Adrenal gland (tissue), 5 donors: ENCODE results near the gene TNS1.

Experiments used
- CTCF ChIP-seq, 6 experiments: fragments of 450-650 bp in 4 of 6; fragments of 200-600 bp in 2 of 6; sonication (generic) in 1 of 6; IDR thresholded peaks; 1 replicate in 5 of 6; 2 replicates in 1 of 6; pipeline versions ENCODE4 v1.5.1 to v1.8.0; 2016 to 2021; ENCODE audit warnings: antibody characterized with exemption in 6 of 6, mild to moderate bottlenecking in 2 of 6, moderate library complexity in 1 of 6
- POLR2A ChIP-seq, 2 donors: fragments of 450-650 bp; IDR thresholded peaks; one replicate each; pipeline ENCODE4 v1.6.1; 2017; ENCODE audit warnings: antibody characterized with exemption in 2 of 2, mild to moderate bottlenecking in 2 of 2, moderate library complexity in 1 of 2
- donor health status: DM: no; HTN: no; CAD: no.

- no peak for TF ChIP-seq CTCF (IDR thresholded peaks at IDR 0.05)
- no peak for TF ChIP-seq POLR2A (IDR thresholded peaks at IDR 0.05)
Observed at GRCh38 chr2:217856159-217856558, 146.6 kb downstream of the TNS1 start.
